ENCODE measurements around the gene GMEB2.
"Not testable (repeated sequence)": the region's sequence is repeated elsewhere in the genome, so short reads cannot be mapped to it uniquely, and the experiment has no call there.

Gene GMEB2

GRCh38 chr20:63574829-63575743 is 51.8 kb downstream of the GMEB2 start:
- Mint-ChIP-seq H3K4me3 (peak overlapping the region; percentile 87), H3K9me3 (no peaks in the 10 kb centered on the region), H3K4me1 (peaks cover 2% of the 10 kb centered on the region), H3K27ac (no peak overlapping the region), H3K27me3 (peaks cover 3% of the 10 kb centered on the region), H3K36me3 (no peaks in the 10 kb centered on the region)
- no peak for ATAC-seq (ENCODE audit: low read depth)
- no peak for DNase-seq (ENCODE audit: low spot score in 2 of 2)

GRCh38 chr20:63574156-63574828 is 52.6 kb downstream of the GMEB2 start, which contains the start of gene HELZ2:
HELZ2 (minus strand) TSS chr20:63574239; CDS start chr20:63572385, 1,854 bp downstream.
- no peaks in the 10 kb centered on the region for H3K36me3 Mint-ChIP-seq
- DNase-seq (ENCODE audit: low spot score in 2 of 2) (peak; percentile 60 to 62), ATAC-seq (ENCODE audit: low read depth) (peak; percentile 95)
- H3K9me3 Mint-ChIP-seq = no peaks in the 10 kb centered on the region
- H3K4me3 Mint-ChIP-seq = peak within 1 kb of the TSS; percentile 93
- peak within 1 kb of the TSS; percentile 74 for H3K27ac Mint-ChIP-seq
- H3K27me3 Mint-ChIP-seq = peaks cover 3% of the 10 kb centered on the region
- H3K4me1 Mint-ChIP-seq = peaks cover 3% of the 10 kb centered on the region

GRCh38 chr20:63573647-63574131 is 53.2 kb downstream of the GMEB2 start:
- H3K27me3 Mint-ChIP-seq = peaks cover 3% of the 10 kb centered on the region
- H3K27ac Mint-ChIP-seq = peak overlapping the region; percentile 74
- no peaks in the 10 kb centered on the region for H3K9me3 Mint-ChIP-seq
- DNase-seq (ENCODE audit: low spot score in 2 of 2) (no peak), ATAC-seq (ENCODE audit: low read depth) (peak; percentile 18)
- peaks cover 8% of the 10 kb centered on the region for H3K4me1 Mint-ChIP-seq
- H3K4me3 Mint-ChIP-seq = peak overlapping the region; percentile 93
- no peaks in the 10 kb centered on the region for H3K36me3 Mint-ChIP-seq

- Mint-ChIP-seq H3K4me1 (peaks cover 10% of the 10 kb centered on the region), H3K27ac (peak overlapping the region; percentile 74), H3K27me3 (peaks cover 3% of the 10 kb centered on the region), H3K36me3 (no peaks in the 10 kb centered on the region), H3K9me3 (no peaks in the 10 kb centered on the region), H3K4me3 (peak overlapping the region; percentile 93)
- ATAC-seq (ENCODE audit: low read depth) (no peak), DNase-seq (ENCODE audit: low spot score in 2 of 2) (no peak)
These were observed 53.9 kb downstream of the GMEB2 start for GRCh38 chr20:63572788-63573646.

GRCh38 chr20:63572071-63572787 is 54.7 kb downstream of the GMEB2 start:
- no peaks in the 10 kb centered on the region for H3K36me3 Mint-ChIP-seq
- ATAC-seq (ENCODE audit: low read depth) (no peak), DNase-seq (ENCODE audit: low spot score in 2 of 2) (no peak)
- H3K27ac Mint-ChIP-seq = no peak overlapping the region
- no peak overlapping the region for H3K4me3 Mint-ChIP-seq
- peaks cover 18% of the 10 kb centered on the region for H3K4me1 Mint-ChIP-seq
- no peaks in the 10 kb centered on the region for H3K9me3 Mint-ChIP-seq
- peaks cover 3% of the 10 kb centered on the region for H3K27me3 Mint-ChIP-seq

GRCh38 chr20:63571087-63571478 is 55.8 kb downstream of the GMEB2 start:
- peaks cover 21% of the 10 kb centered on the region for H3K4me1 Mint-ChIP-seq
- H3K27me3 Mint-ChIP-seq; H3K27ac Mint-ChIP-seq; ATAC-seq (ENCODE audit: low read depth); H3K4me3 Mint-ChIP-seq; H3K9me3 Mint-ChIP-seq; H3K36me3 Mint-ChIP-seq; DNase-seq (ENCODE audit: low spot score in 2 of 2): not testable (repeated sequence)

GRCh38 chr20:63570281-63571086 is 56.4 kb downstream of the GMEB2 start:
- Mint-ChIP-seq H3K9me3 (no peaks in the 10 kb centered on the region), H3K27ac (no peak overlapping the region), H3K4me1 (peaks cover 21% of the 10 kb centered on the region), H3K27me3 (no peaks in the 10 kb centered on the region), H3K4me3 (peak overlapping the region; percentile 8), H3K36me3 (peaks cover 2% of the 10 kb centered on the region)
- ATAC-seq (ENCODE audit: low read depth) = no peak
- DNase-seq (ENCODE audit: low spot score in 2 of 2) = no peak

GRCh38 chr20:63568986-63569949 is 57.6 kb downstream of the GMEB2 start:
- no peaks in the 10 kb centered on the region for H3K27me3 Mint-ChIP-seq
- peaks cover 21% of the 10 kb centered on the region for H3K4me1 Mint-ChIP-seq
- H3K9me3 Mint-ChIP-seq = no peaks in the 10 kb centered on the region
- peaks cover 3% of the 10 kb centered on the region for H3K36me3 Mint-ChIP-seq
- no peak for ATAC-seq (ENCODE audit: low read depth)
- H3K4me3 Mint-ChIP-seq = peak overlapping the region; percentile 69
- DNase-seq (ENCODE audit: low spot score in 2 of 2) = no peak
- no peak overlapping the region for H3K27ac Mint-ChIP-seq

- no peaks in the 10 kb centered on the region for H3K9me3 Mint-ChIP-seq
- peak; percentile 19 for ATAC-seq (ENCODE audit: low read depth)
- no peaks in the 10 kb centered on the region for H3K27me3 Mint-ChIP-seq
- peaks cover 3% of the 10 kb centered on the region for H3K36me3 Mint-ChIP-seq
- H3K4me3 Mint-ChIP-seq = peak overlapping the region; percentile 84
- H3K4me1 Mint-ChIP-seq = peaks cover 19% of the 10 kb centered on the region
- no peak for DNase-seq (ENCODE audit: low spot score in 2 of 2)
- H3K27ac Mint-ChIP-seq = peak overlapping the region; percentile 8
These were observed 58.5 kb downstream of the GMEB2 start for GRCh38 chr20:63568170-63568981.

GRCh38 chr20:63567386-63568169 is 59.3 kb downstream of the GMEB2 start:
- peaks cover 3% of the 10 kb centered on the region for H3K36me3 Mint-ChIP-seq
- H3K9me3 Mint-ChIP-seq = no peaks in the 10 kb centered on the region
- peak; percentile 78 for ATAC-seq (ENCODE audit: low read depth)
- H3K4me1 Mint-ChIP-seq = peaks cover 19% of the 10 kb centered on the region
- no peaks in the 10 kb centered on the region for H3K27me3 Mint-ChIP-seq
- peak overlapping the region; percentile 8 for H3K27ac Mint-ChIP-seq
- peak in 1 of 2 donors; percentile 63 for DNase-seq (ENCODE audit: low spot score in 2 of 2)
- H3K4me3 Mint-ChIP-seq = peak overlapping the region; percentile 84

- peak overlapping the region; percentile 84 for H3K4me3 Mint-ChIP-seq
These were observed 59.8 kb downstream of the GMEB2 start for GRCh38 chr20:63567136-63567385.

More at GRCh38 chr20:63567136-63567385, 59.8 kb downstream of the GMEB2 start:
- peaks cover 19% of the 10 kb centered on the region for H3K4me1 Mint-ChIP-seq
- peaks cover 3% of the 10 kb centered on the region for H3K36me3 Mint-ChIP-seq
- ATAC-seq (ENCODE audit: low read depth) (peak; percentile 7), DNase-seq (ENCODE audit: low spot score in 2 of 2) (no peak)
- H3K27ac Mint-ChIP-seq = no peak overlapping the region
- H3K27me3 Mint-ChIP-seq = no peaks in the 10 kb centered on the region
- no peaks in the 10 kb centered on the region for H3K9me3 Mint-ChIP-seq
